HL-60 (cell line): ENCODE measurements around the gene TMEM108.

Experiments used
- CTCF ChIP-seq: IDR thresholded peaks from one replicate; pipeline ENCODE4 v1.5.1; 2011; ENCODE audit warnings: low read length, control low read depth, inconsistent platforms; ENCODE audit not compliant: insufficient read depth
- REST ChIP-seq: IDR thresholded peaks from 2 replicates; pipeline ENCODE4 v1.6.1; 2012; ENCODE audit warnings: low read depth; ENCODE audit not compliant: insufficient replicate concordance

GRCh38 chr3:133444423-133444774 lies 406.2 kb downstream of the TMEM108 start:
- TF ChIP-seq CTCF, result no peak
- no peak for TF ChIP-seq REST
